ENCODE results near the gene PMPCA. TPM values are rescaled to one million over a fixed set of nuclear protein-coding genes. Genes with fewer than 3 reads are reported as not detected.

Gene PMPCA
- total RNA-seq, 2 donors from 2014 or later: 82.7 to 85.4 TPM

GRCh38 chr9:136447173-136447778 lies 36.8 kb downstream of the PMPCA start:
- H3K4me1 ChIP-seq (ENCODE audit: control insufficient read depth, insufficient read depth, low read length): no peaks in the 10 kb centered on the region
- H3K27me3 ChIP-seq (ENCODE audit: control insufficient read depth, insufficient read depth, low read length, poor library complexity, severe bottlenecking): no peaks in the 10 kb centered on the region
- H3K9me3 ChIP-seq (ENCODE audit: control insufficient read depth, low read length): no peaks in the 10 kb centered on the region
- H3K27ac ChIP-seq (ENCODE audit: low read depth, low read length): no peak overlapping the region
- H3K36me3 ChIP-seq (ENCODE audit: control insufficient read depth, insufficient read depth, low read length): peaks cover 82% of the 10 kb centered on the region
- peak overlapping the region; percentile 49 for H3K27ac Mint-ChIP-seq
- no peaks in the 10 kb centered on the region for H3K4me1 Mint-ChIP-seq
- TF ChIP-seq, protein P1, sequence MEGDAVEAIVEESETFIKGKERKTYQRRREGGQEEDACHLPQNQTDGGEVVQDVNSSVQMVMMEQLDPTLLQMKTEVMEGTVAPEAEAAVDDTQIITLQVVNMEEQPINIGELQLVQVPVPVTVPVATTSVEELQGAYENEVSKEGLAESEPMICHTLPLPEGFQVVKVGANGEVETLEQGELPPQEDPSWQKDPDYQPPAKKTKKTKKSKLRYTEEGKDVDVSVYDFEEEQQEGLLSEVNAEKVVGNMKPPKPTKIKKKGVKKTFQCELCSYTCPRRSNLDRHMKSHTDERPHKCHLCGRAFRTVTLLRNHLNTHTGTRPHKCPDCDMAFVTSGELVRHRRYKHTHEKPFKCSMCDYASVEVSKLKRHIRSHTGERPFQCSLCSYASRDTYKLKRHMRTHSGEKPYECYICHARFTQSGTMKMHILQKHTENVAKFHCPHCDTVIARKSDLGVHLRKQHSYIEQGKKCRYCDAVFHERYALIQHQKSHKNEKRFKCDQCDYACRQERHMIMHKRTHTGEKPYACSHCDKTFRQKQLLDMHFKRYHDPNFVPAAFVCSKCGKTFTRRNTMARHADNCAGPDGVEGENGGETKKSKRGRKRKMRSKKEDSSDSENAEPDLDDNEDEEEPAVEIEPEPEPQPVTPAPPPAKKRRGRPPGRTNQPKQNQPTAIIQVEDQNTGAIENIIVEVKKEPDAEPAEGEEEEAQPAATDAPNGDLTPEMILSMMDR (conservative IDR thresholded peaks at IDR 0.05): no peak
- no peak overlapping the region for H3K4me3 Mint-ChIP-seq
- H3K9ac ChIP-seq (ENCODE audit: extremely low read depth, low read length, poor library complexity, severe bottlenecking): no peak overlapping the region
- no peaks in the 10 kb centered on the region for H3K27me3 Mint-ChIP-seq (ENCODE audit: insufficient read depth)
- peaks cover 78% of the 10 kb centered on the region for H3K36me3 Mint-ChIP-seq (ENCODE audit: low read depth)
- WGBS, 2 experiments (ENCODE audit: insufficient coverage in 1 of 2, insufficient read length in 1 of 2): 96 to 99% methylated on average over 23 to 27 of the region's 27 CpGs
- H3K4me3 ChIP-seq (ENCODE audit: low read length): no peak overlapping the region
- DNase-seq: no peak
- no peaks in the 10 kb centered on the region for H3K9me3 Mint-ChIP-seq

DNA sequence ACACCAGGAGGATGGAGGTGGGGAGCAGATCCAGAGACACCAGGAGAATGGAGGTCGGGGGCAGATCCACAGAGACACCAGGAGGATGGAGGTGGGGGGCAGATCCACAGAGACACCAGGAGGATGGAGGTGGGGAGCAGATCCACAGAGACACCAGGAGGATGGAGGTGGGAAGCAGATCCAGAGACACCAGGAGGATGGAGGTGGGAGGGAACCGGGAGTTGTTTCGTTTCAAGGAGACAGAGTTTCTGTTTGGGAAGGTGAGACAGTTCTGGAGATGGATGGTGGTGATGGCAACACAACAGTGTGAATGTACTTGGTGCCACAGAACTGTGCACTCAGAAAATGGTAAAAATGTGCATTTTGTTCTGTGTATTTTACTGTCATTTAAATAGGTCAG lies 38.2 kb downstream of the PMPCA start:
- DNase-seq: no peak
- H3K36me3 Mint-ChIP-seq (ENCODE audit: low read depth): peaks cover 74% of the 10 kb centered on the region
- H3K27me3 Mint-ChIP-seq (ENCODE audit: insufficient read depth): no peaks in the 10 kb centered on the region
- Histone ChIP-seq H3K27ac (ENCODE audit: low read depth, low read length) (no peak overlapping the region), H3K9ac (ENCODE audit: extremely low read depth, low read length, poor library complexity, severe bottlenecking) (no peak overlapping the region), H3K36me3 (ENCODE audit: control insufficient read depth, insufficient read depth, low read length) (peaks cover 85% of the 10 kb centered on the region), H3K9me3 (ENCODE audit: control insufficient read depth, low read length) (no peaks in the 10 kb centered on the region), H3K4me1 (ENCODE audit: control insufficient read depth, insufficient read depth, low read length) (no peaks in the 10 kb centered on the region), H3K4me3 (ENCODE audit: low read length) (no peak overlapping the region), H3K27me3 (ENCODE audit: control insufficient read depth, insufficient read depth, low read length, poor library complexity, severe bottlenecking) (no peaks in the 10 kb centered on the region)
- H3K27ac Mint-ChIP-seq: no peak overlapping the region
- no peak overlapping the region for H3K4me3 Mint-ChIP-seq
- TF ChIP-seq, protein P1 (conservative IDR thresholded peaks at IDR 0.05): no peak
- WGBS, 2 experiments (ENCODE audit: insufficient coverage in 1 of 2, insufficient read length in 1 of 2): 92 to 100% methylated on average over 3 of the region's 3 CpGs
- no peaks in the 10 kb centered on the region for H3K4me1 Mint-ChIP-seq
- H3K9me3 Mint-ChIP-seq: no peaks in the 10 kb centered on the region

DNA sequence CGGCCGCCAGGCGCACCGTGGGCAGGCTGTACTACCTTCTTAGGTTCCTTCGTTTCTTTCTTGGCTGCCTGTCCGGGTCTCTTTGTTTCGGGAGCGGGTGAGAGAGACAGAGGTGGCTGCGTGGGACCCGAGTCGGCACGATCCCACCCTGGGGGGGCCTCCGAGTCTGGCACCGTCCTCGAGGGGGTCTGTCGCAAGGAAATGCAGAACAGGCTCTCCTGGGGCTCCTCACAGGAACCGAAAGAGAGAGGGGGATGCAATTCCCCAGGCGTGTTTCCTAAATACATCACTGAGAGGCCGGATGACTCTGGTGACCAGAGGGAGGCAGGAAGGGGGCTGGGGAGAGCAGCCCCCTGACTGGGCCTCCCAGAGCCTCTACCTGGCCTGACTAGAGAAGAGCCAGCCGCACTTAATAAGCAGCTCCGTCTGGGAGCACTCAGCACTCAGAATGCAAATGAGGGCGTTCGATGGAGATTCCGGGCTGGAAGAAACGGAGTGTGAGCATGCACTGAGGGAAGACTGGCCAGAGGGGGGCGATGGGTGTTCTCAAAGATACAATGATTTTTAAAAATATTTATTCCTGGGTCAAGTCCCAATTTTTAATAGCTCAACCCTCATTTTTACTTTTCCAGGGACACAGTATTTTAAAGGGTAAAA lies 40.9 kb downstream of the PMPCA start:
- TF ChIP-seq, protein P1 (conservative IDR thresholded peaks at IDR 0.05): peak; percentile 45
- Histone ChIP-seq H3K36me3 (ENCODE audit: control insufficient read depth, insufficient read depth, low read length) (peaks cover 85% of the 10 kb centered on the region), H3K9me3 (ENCODE audit: control insufficient read depth, low read length) (no peaks in the 10 kb centered on the region), H3K27ac (ENCODE audit: low read depth, low read length) (no peak overlapping the region), H3K4me3 (ENCODE audit: low read length) (no peak overlapping the region), H3K9ac (ENCODE audit: extremely low read depth, low read length, poor library complexity, severe bottlenecking) (no peak overlapping the region), H3K27me3 (ENCODE audit: control insufficient read depth, insufficient read depth, low read length, poor library complexity, severe bottlenecking) (no peaks in the 10 kb centered on the region), H3K4me1 (ENCODE audit: control insufficient read depth, insufficient read depth, low read length) (no peaks in the 10 kb centered on the region)
- Mint-ChIP-seq H3K9me3 (no peaks in the 10 kb centered on the region), H3K4me1 (no peaks in the 10 kb centered on the region), H3K27me3 (ENCODE audit: insufficient read depth) (no peaks in the 10 kb centered on the region), H3K4me3 (no peak overlapping the region), H3K27ac (no peak overlapping the region), H3K36me3 (ENCODE audit: low read depth) (peaks cover 74% of the 10 kb centered on the region)
- WGBS, 2 experiments (ENCODE audit: insufficient coverage in 1 of 2, insufficient read length in 1 of 2): 94 to 95% methylated on average over 15 to 26 of the region's 26 CpGs
- DNase-seq: peak; percentile 62
